GM08714 (cell line): ENCODE data around the gene ABCC4.
"Not testable (repeated sequence)": the region's sequence is repeated elsewhere in the genome, so short reads cannot be mapped to it uniquely, and the experiment has no call there.

ENCODE experiments used
- H3K4me3 ChIP-seq: fragments of 200-500 bp; sonication (Bioruptor generic); 2 replicates; pipeline ENCODE4 v1.5.1; 2014; ENCODE audit warnings: mild to moderate bottlenecking, low read length, inconsistent platforms
- ZNF274 ChIP-seq: IDR thresholded peaks from 2 replicates; pipeline ENCODE4 v1.6.1; 2012; ENCODE audit warnings: mild to moderate bottlenecking, low read depth, low read length

Gene ABCC4

DNA sequence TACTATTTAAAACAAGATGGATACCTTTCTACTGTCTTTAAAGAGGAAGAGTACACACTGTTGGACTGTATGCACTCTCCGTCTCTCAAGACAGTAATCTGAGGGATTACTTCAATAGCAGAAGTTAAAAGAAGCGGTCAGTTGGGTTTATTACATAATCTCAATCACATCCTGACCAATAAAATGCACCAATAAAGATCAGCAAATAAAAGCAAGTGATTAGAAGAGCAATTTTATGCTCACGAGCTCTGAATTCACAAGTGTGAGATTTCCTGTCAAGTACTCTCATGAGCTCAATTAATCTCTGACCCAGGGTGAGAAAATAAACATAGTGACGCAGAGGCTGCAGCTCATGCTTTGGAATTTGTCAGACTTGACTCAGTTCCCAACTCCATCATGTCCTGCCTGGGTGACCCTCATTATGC, 12.2 kb downstream of the ABCC4 start:
- no peak for TF ChIP-seq ZNF274
- H3K4me3 ChIP-seq = no peak overlapping the region

DNA sequence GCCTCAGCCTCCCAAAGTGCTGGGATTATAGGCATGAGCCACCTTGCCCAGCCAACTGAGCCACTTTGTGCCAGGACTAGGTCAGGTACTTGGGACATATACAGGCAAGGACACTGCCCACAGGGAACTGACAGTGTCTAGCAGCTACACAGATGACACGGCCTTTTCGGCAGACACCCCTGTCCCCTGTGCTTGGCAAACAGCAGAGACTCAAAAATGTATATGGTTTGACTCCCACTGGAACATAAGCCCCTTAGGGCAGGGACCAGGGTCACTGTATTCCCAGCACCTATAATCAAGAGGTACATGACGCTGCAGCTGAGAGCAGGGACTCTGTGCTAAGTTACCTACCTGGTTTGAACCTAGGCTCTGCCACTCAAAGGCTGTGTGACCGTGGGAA, 16.8 kb downstream of the ABCC4 start:
- no peak for TF ChIP-seq ZNF274
- no peak overlapping the region for H3K4me3 ChIP-seq

DNA sequence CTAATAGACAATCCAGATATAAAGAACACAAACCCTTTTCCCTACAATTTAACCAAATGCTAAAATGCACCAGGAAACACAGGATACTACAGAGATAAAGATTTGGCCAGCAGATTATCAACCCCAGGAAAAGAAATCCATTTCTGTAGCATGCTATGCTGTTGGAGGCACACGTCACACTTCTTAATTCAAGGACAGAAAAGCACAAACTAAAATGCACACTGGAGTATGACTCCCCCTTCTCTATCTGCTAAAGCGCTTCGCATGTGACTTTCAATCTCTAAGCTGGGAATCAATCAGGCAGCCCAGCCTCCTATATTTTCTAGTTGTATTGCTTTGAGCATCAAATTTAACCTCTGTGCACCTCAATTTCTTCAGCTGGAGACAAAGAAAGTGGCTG, 22.2 kb downstream of the ABCC4 start:
- TF ChIP-seq ZNF274 = no peak
- H3K4me3 ChIP-seq = no peak overlapping the region

- no peak overlapping the region for H3K4me3 ChIP-seq
- TF ChIP-seq ZNF274 = no peak
Measured at GRCh38 chr13:95276037-95276505, 25.2 kb downstream of the ABCC4 start.

GRCh38 chr13:95275322-95276036, 25.8 kb downstream of the ABCC4 start:
- H3K4me3 ChIP-seq = no peak overlapping the region
- TF ChIP-seq ZNF274 = no peak

- H3K4me3 ChIP-seq = not testable (repeated sequence)
Measured at GRCh38 chr13:95273592-95274132, 27.6 kb downstream of the ABCC4 start.

GRCh38 chr13:95272076-95272475, 29.2 kb downstream of the ABCC4 start:
- not testable (repeated sequence) for H3K4me3 ChIP-seq

DNA sequence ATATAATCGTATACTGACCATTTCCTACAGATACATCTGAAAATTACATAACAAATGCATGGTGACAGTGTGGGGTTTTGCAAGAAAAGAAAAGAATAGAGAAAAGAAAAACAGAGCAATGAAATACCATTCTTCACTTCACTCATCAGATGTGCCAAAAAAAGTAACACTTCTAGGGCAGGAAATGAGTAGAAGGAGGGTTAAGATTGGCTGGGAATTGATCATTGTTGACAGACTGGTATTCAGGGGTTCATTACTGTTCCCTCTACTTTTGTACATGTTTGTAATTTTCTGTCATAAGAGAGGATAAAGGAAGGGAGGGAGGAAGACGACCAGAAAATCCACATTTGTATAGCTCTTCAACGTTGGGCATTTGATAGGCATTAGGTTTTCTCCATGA, 31.5 kb downstream of the ABCC4 start:
- TF ChIP-seq ZNF274 = no peak
- H3K4me3 ChIP-seq = no peak overlapping the region

- H3K4me3 ChIP-seq = not testable (repeated sequence)
Measured at GRCh38 chr13:95268343-95269065, 32.7 kb downstream of the ABCC4 start.

DNA sequence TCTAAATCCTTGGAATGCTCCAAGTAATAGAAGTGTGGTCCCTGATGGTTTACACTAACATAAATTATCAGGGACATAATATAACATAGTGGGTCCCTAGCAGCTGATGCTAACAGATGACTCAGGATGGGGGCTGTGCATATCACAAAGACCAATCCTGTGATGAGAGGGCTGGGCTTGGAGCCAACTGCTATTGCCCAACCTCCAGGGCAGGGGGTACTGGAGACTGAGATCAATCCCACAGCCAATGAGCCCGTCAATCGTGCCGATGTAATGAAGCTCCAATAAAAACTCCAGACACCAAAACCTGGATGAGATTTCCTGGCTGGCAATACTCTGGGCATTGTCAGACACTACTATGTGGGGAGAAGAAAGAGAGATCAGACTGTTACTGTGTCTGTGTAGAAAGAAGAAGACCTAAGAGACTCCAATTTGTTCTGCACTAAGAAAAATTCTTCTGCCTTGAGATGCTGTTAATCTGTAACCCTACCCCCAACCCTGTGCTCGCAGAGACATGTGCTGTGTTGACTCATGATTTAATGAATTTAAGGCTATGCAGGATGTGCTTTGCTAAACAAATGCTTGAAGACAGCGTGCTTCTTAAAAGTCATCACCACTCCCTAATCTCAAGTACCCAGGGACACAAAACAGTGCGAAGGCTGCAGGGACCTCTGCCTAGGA, 33.4 kb downstream of the ABCC4 start:
- TF ChIP-seq ZNF274 = no peak

GRCh38 chr13:95264225-95264624, 37.0 kb downstream of the ABCC4 start:
- TF ChIP-seq ZNF274 = no peak
- H3K4me3 ChIP-seq = no peak overlapping the region

More for the DNA sequence above, 33.4 kb downstream of the ABCC4 start:
- H3K4me3 ChIP-seq = no peak overlapping the region

GRCh38 chr13:95262837-95263384, 38.3 kb downstream of the ABCC4 start:
- no peak overlapping the region for H3K4me3 ChIP-seq
- no peak for TF ChIP-seq ZNF274

DNA sequence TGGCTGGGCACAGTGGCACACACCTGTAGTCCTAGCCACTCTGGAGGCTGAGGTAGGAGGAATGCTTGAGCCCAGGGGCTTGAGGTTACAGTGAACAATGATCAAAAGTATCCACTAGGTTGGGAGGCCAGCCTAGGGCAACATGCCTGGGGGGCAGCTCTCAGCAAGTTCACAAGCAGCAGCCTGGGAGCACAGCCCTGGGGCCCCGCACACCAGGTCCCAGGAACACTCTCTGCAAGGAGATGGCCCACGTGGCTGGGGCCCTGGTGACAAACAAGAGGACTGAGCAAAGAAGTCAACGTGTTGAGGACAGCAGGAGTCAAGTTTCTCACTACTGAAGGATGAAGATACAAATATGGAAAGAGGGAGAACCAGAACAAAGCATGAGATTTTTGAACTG, 39.3 kb downstream of the ABCC4 start:
- no peak for TF ChIP-seq ZNF274
- H3K4me3 ChIP-seq = no peak overlapping the region

GRCh38 chr13:95260031-95260525, 41.2 kb downstream of the ABCC4 start:
- TF ChIP-seq ZNF274 = no peak
- peak overlapping the region; percentile 3; the same call in 1 of the 2 replicates for H3K4me3 ChIP-seq
